Neural cell (in vitro differentiated cells): Measurements from ENCODE around the gene IQGAP1.

Experiments used
- CTCF ChIP-seq: fragments of 450-650 bp; IDR thresholded peaks from 2 replicates; pipeline ENCODE4 v1.5.1; 2014; ENCODE audit warnings: antibody characterized with exemption, mild to moderate bottlenecking, moderate library complexity; ENCODE audit not compliant: poor library complexity, severe bottlenecking
- REST ChIP-seq: IDR thresholded peaks from 2 replicates; pipeline ENCODE4 v1.6.1; 2012; ENCODE audit warnings: borderline replicate concordance

- no peak for TF ChIP-seq CTCF
- TF ChIP-seq REST = no peak
Measured at GRCh38 chr15:90376789-90377188, 11.3 kb upstream of the IQGAP1 start.
